Fibroblast of peridontal ligament (primary cell): Measurements from ENCODE around the gene PDIA5.
"Not testable (repeated sequence)": the region's sequence is repeated elsewhere in the genome, so short reads cannot be mapped to it uniquely, and the experiment has no call there.

ENCODE experiments used
- DNase-seq: peaks from one replicate; pipeline ENCODE4 v3.0.0-alpha.2; 2010; ENCODE audit errors: extremely low read depth

PDIA5 gene

GRCh38 chr3:123090728-123091531 is 24.1 kb downstream of the PDIA5 start:
- DNase-seq: no peak

- DNase-seq: no peak
Measured at GRCh38 chr3:123092243-123092642, 25.4 kb downstream of the PDIA5 start.

- no peak for DNase-seq
Measured at GRCh38 chr3:123093696-123094095, 26.9 kb downstream of the PDIA5 start.

- no peak for DNase-seq
Measured at GRCh38 chr3:123094516-123095313, 27.9 kb downstream of the PDIA5 start.

- no peak for DNase-seq
Measured at GRCh38 chr3:123096126-123096525, 29.3 kb downstream of the PDIA5 start.

GRCh38 chr3:123096731-123097130 is 29.9 kb downstream of the PDIA5 start:
- DNase-seq: peak; percentile 59

GRCh38 chr3:123098426-123099330 is 31.9 kb downstream of the PDIA5 start:
- peak; percentile 17 for DNase-seq

GRCh38 chr3:123099331-123100192 is 32.7 kb downstream of the PDIA5 start:
- DNase-seq: no peak

- no peak for DNase-seq
Measured at GRCh38 chr3:123100193-123100776, 33.5 kb downstream of the PDIA5 start.

- no peak for DNase-seq
Measured at GRCh38 chr3:123102249-123102648, 35.4 kb downstream of the PDIA5 start.

- no peak for DNase-seq
Measured at GRCh38 chr3:123102826-123103225, 36.0 kb downstream of the PDIA5 start.

- DNase-seq: peak; percentile 80
Measured at GRCh38 chr3:123104550-123104949, 37.7 kb downstream of the PDIA5 start.

- no peak for DNase-seq
Measured at GRCh38 chr3:123105201-123106189, 38.7 kb downstream of the PDIA5 start.

- no peak for DNase-seq
Measured at GRCh38 chr3:123110282-123110975, 43.6 kb downstream of the PDIA5 start.

GRCh38 chr3:123110976-123111615 is 44.3 kb downstream of the PDIA5 start:
- no peak for DNase-seq

- DNase-seq: no peak
Measured at GRCh38 chr3:123111640-123112039, 44.8 kb downstream of the PDIA5 start.

GRCh38 chr3:123112232-123112631 is 45.4 kb downstream of the PDIA5 start:
- no peak for DNase-seq

- DNase-seq: not testable (repeated sequence)
Measured at GRCh38 chr3:123112656-123113055, 45.8 kb downstream of the PDIA5 start.
